ENCODE results near the gene ANGPTL1. TPM values are rescaled to one million over a fixed set of nuclear protein-coding genes. Genes with fewer than 3 reads are reported as not detected.

ANGPTL1 gene
- total and polyA plus RNA-seq, 2 donors, result 3.9 to 10.2 TPM

DNA sequence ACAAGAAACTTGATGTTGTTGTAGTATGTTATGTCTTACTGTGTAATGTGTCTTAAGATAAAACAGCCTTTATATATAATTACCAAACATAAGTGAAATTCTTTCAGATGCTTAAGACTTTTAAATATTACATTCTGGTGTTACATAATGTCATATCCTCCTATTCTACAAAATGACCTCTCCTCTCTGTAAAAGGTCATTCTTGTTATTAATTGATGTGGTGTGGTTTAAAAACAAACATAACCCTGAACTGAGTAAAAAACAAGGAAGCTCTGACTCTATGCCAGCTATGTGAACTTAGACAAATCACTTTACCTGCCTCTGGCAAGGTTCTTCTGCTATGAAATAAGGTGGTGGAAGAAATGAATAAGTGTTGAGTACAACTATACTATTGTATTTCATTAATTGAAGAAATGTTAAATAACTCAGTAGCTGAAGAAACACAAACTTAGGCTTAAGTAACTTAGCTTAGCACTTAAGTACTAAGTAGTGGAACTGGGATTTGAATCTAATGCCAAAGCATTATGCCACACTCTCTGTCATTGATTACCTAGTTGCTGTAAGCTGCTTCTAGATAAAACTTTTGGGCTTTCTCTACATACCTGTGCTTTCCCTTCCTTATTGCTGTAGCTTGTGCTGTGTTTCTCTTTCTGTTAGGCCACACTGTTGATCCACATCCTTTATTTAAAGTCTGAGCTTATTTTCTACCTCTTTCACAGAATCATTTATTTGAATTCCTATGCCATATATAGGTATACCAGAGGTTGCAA lies 859 bp upstream of the ANGPTL1 start:
- no peak for DNase-seq (ENCODE audit: low read depth in 6 of 9, low spot score in 9 of 9)
- Histone ChIP-seq H3K27ac (ENCODE audit: low read depth in 1 of 2, low read length in 1 of 2) (no peak overlapping the region), H3K4me1 (ENCODE audit: control insufficient read depth in 2 of 2, insufficient read depth in 2 of 2, low read length in 2 of 2) (no peaks in the 10 kb centered on the region), H3K4me3 (ENCODE audit: low read length in 2 of 2) (no peak overlapping the region), H3K9me3 (ENCODE audit: control insufficient read depth in 2 of 2, insufficient read depth in 1 of 2, low read length in 1 of 2) (no peaks in the 10 kb centered on the region), H3K27me3 (ENCODE audit: control insufficient read depth in 2 of 2, insufficient read depth in 1 of 2, low read length in 1 of 2) (no peaks in the 10 kb centered on the region), H3K36me3 (ENCODE audit: control insufficient read depth in 2 of 2, insufficient read depth in 2 of 2, low read length in 1 of 2) (no peaks in the 10 kb centered on the region)

- no peak overlapping the region for H3K27ac ChIP-seq (ENCODE audit: low read depth in 1 of 2, low read length in 1 of 2)
- H3K4me1 ChIP-seq (ENCODE audit: control insufficient read depth in 2 of 2, insufficient read depth in 2 of 2, low read length in 2 of 2), result no peaks in the 10 kb centered on the region
- H3K4me3 ChIP-seq (ENCODE audit: low read length in 2 of 2), result no peak overlapping the region
- no peaks in the 10 kb centered on the region for H3K27me3 ChIP-seq (ENCODE audit: control insufficient read depth in 2 of 2, insufficient read depth in 1 of 2, low read length in 1 of 2)
- no peaks in the 10 kb centered on the region for H3K9me3 ChIP-seq (ENCODE audit: control insufficient read depth in 2 of 2, insufficient read depth in 1 of 2, low read length in 1 of 2)
- H3K36me3 ChIP-seq (ENCODE audit: control insufficient read depth in 2 of 2, insufficient read depth in 2 of 2, low read length in 1 of 2), result no peaks in the 10 kb centered on the region
- 91% methylated on average over 1 of the region's 1 CpG for WGBS
- DNase-seq (ENCODE audit: low read depth in 6 of 9, low spot score in 9 of 9), result no peak
These were observed 656 bp downstream of the ANGPTL1 start for GRCh38 chr1:178870221-178870620.

DNA sequence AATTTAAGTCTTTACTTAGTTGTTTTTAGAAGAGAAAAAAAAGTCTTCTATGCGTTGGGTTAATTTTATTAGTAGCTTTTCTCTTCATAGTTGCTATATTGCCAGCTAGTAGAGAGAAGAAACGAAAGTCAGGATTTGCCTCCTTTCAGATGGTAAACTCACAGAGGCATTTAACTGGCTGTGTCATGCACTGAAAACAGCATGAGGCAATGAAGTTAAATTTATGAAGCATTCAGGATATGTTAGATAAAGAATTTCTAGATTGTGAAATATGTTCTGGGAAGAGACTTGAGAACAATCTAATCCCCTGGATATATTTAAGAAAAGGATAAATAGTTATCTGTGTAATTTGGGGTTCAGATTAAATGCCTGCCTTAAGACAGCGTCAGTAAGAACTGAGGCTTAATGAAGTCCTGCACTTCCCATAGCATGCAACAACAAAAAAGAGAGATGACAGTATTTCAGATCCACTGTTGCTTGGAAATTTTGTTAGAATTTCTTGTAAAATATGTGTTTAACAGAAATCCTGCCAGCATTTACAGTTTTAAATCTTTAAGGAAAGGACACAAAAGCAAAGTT lies 1.7 kb downstream of the ANGPTL1 start:
- Histone ChIP-seq H3K9me3 (ENCODE audit: control insufficient read depth in 2 of 2, insufficient read depth in 1 of 2, low read length in 1 of 2) (no peaks in the 10 kb centered on the region), H3K4me3 (ENCODE audit: low read length in 2 of 2) (no peak overlapping the region), H3K36me3 (ENCODE audit: control insufficient read depth in 2 of 2, insufficient read depth in 2 of 2, low read length in 1 of 2) (no peaks in the 10 kb centered on the region), H3K4me1 (ENCODE audit: control insufficient read depth in 2 of 2, insufficient read depth in 2 of 2, low read length in 2 of 2) (no peaks in the 10 kb centered on the region), H3K27ac (ENCODE audit: low read depth in 1 of 2, low read length in 1 of 2) (no peak overlapping the region), H3K27me3 (ENCODE audit: control insufficient read depth in 2 of 2, insufficient read depth in 1 of 2, low read length in 1 of 2) (no peaks in the 10 kb centered on the region)
- no peak for DNase-seq (ENCODE audit: low read depth in 6 of 9, low spot score in 9 of 9)
- 99% methylated on average over 3 of the region's 3 CpGs for WGBS

DNA sequence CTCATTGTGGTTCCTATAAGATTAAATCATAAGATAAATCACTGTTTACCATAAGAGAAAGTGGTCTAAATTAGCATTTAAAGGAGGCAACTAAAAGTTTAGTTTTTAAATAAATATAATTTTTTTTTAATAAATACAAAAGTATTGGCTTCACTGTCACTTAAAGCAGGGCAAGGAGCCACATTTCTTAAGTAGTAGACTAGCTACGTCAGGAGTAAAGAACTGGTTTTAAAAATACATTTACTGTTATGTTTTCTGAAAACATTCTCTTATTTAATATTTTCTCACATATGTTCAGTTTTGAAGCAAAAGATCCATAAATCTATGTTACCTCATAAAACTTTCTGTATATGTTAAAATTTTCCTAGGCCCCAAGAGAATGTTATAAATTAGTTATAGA lies 2.2 kb downstream of the ANGPTL1 start:
- DNase-seq (ENCODE audit: low read depth in 6 of 9, low spot score in 9 of 9), result no peak
- WGBS, result 98% methylated on average over 1 of the region's 1 CpG
- H3K27me3 ChIP-seq (ENCODE audit: control insufficient read depth in 2 of 2, insufficient read depth in 1 of 2, low read length in 1 of 2), result no peaks in the 10 kb centered on the region
- H3K4me3 ChIP-seq (ENCODE audit: low read length in 2 of 2), result no peak overlapping the region
- no peaks in the 10 kb centered on the region for H3K9me3 ChIP-seq (ENCODE audit: control insufficient read depth in 2 of 2, insufficient read depth in 1 of 2, low read length in 1 of 2)
- H3K4me1 ChIP-seq (ENCODE audit: control insufficient read depth in 2 of 2, insufficient read depth in 2 of 2, low read length in 2 of 2), result no peaks in the 10 kb centered on the region
- H3K36me3 ChIP-seq (ENCODE audit: control insufficient read depth in 2 of 2, insufficient read depth in 2 of 2, low read length in 1 of 2), result no peaks in the 10 kb centered on the region
- H3K27ac ChIP-seq (ENCODE audit: low read depth in 1 of 2, low read length in 1 of 2), result no peak overlapping the region

GRCh38 chr1:178867670-178868069 lies 3.2 kb downstream of the ANGPTL1 start:
- Histone ChIP-seq H3K4me3 (ENCODE audit: low read length in 2 of 2) (no peak overlapping the region), H3K27me3 (ENCODE audit: control insufficient read depth in 2 of 2, insufficient read depth in 1 of 2, low read length in 1 of 2) (no peaks in the 10 kb centered on the region), H3K9me3 (ENCODE audit: control insufficient read depth in 2 of 2, insufficient read depth in 1 of 2, low read length in 1 of 2) (no peaks in the 10 kb centered on the region), H3K36me3 (ENCODE audit: control insufficient read depth in 2 of 2, insufficient read depth in 2 of 2, low read length in 1 of 2) (no peaks in the 10 kb centered on the region), H3K4me1 (ENCODE audit: control insufficient read depth in 2 of 2, insufficient read depth in 2 of 2, low read length in 2 of 2) (no peaks in the 10 kb centered on the region), H3K27ac (ENCODE audit: low read depth in 1 of 2, low read length in 1 of 2) (no peak overlapping the region)
- no peak for DNase-seq (ENCODE audit: low read depth in 6 of 9, low spot score in 9 of 9)
- 92% methylated on average over 5 of the region's 5 CpGs for WGBS

DNA sequence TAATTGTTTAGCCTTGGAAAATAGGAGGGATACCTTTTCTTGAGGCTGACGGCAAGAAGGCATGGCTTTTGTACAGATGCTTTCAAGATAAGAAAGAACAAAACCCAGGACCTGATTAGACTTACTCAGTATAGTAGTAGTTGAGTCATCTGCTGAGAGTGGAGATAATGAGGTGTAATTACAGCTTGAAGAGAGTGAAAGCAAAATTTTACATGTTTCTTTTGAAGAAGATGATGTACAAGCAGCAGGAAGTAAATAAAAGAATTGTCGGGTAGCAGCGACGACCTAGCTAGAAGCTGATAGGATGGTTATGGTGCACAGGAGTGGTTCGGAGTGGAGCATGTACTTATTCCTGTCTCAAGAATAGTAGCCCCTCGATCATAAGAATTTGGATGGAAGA lies 6.6 kb downstream of the ANGPTL1 start:
- no peaks in the 10 kb centered on the region for H3K36me3 ChIP-seq (ENCODE audit: control insufficient read depth in 2 of 2, insufficient read depth in 2 of 2, low read length in 1 of 2)
- H3K4me3 ChIP-seq (ENCODE audit: low read length in 2 of 2), result no peak overlapping the region
- H3K27ac ChIP-seq (ENCODE audit: low read depth in 1 of 2, low read length in 1 of 2), result no peak overlapping the region
- no peaks in the 10 kb centered on the region for H3K4me1 ChIP-seq (ENCODE audit: control insufficient read depth in 2 of 2, insufficient read depth in 2 of 2, low read length in 2 of 2)
- H3K27me3 ChIP-seq (ENCODE audit: control insufficient read depth in 2 of 2, insufficient read depth in 1 of 2, low read length in 1 of 2), result no peaks in the 10 kb centered on the region
- WGBS, result 97% methylated on average over 6 of the region's 6 CpGs
- DNase-seq (ENCODE audit: low read depth in 6 of 9, low spot score in 9 of 9), result no peak
- no peaks in the 10 kb centered on the region for H3K9me3 ChIP-seq (ENCODE audit: control insufficient read depth in 2 of 2, insufficient read depth in 1 of 2, low read length in 1 of 2)

DNA sequence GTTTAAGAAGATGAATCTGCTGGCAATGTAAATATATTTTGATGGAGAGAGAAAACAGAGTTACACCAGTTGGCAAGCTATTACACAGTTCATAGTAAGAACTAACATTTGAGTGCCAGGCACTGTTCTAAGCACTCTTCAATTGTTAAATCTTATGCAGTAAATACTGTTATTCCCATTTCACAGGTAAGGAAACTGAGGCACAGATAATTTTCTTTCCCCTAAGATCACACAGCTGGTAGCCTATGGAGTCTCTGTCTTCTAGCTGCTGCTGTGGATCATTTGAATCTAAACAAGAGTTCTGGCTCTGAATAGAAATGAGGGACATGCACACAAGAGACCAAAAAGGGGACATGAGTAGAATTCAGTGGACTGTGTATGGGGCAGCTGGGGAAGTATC lies 8.0 kb downstream of the ANGPTL1 start:
- Histone ChIP-seq H3K4me3 (ENCODE audit: low read length in 2 of 2) (no peak overlapping the region), H3K9me3 (ENCODE audit: control insufficient read depth in 2 of 2, insufficient read depth in 1 of 2, low read length in 1 of 2) (no peaks in the 10 kb centered on the region), H3K27ac (ENCODE audit: low read depth in 1 of 2, low read length in 1 of 2) (no peak overlapping the region), H3K4me1 (ENCODE audit: control insufficient read depth in 2 of 2, insufficient read depth in 2 of 2, low read length in 2 of 2) (no peaks in the 10 kb centered on the region), H3K27me3 (ENCODE audit: control insufficient read depth in 2 of 2, insufficient read depth in 1 of 2, low read length in 1 of 2) (no peaks in the 10 kb centered on the region), H3K36me3 (ENCODE audit: control insufficient read depth in 2 of 2, insufficient read depth in 2 of 2, low read length in 1 of 2) (no peaks in the 10 kb centered on the region)
- DNase-seq (ENCODE audit: low read depth in 6 of 9, low spot score in 9 of 9), result no peak

DNA sequence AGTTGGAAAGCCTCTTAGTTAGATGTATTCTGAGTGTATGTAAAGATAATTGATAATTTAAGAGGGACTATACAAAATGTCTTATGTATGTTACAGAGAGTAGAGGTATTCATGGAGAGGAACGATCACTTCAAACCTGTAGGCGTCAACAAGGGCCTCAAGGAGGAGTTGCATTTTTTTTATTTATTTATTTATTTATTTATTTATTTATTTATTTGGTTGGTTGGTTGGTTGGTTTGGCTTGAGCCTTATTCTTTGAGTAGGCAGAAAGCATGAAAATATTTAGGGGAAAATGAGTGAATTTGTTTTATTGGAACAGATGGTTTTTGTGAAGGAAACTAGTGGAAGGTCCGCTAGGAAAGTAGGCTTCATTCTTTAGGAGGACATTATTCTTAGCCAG lies 8.5 kb downstream of the ANGPTL1 start:
- DNase-seq (ENCODE audit: low read depth in 6 of 9, low spot score in 9 of 9), result no peak
- no peaks in the 10 kb centered on the region for H3K36me3 ChIP-seq (ENCODE audit: control insufficient read depth in 2 of 2, insufficient read depth in 2 of 2, low read length in 1 of 2)

GRCh38 chr1:178857126-178857525 lies 13.8 kb downstream of the ANGPTL1 start:
- no peaks in the 10 kb centered on the region for H3K27me3 ChIP-seq (ENCODE audit: control insufficient read depth in 2 of 2, insufficient read depth in 1 of 2, low read length in 1 of 2)
- H3K9me3 ChIP-seq (ENCODE audit: control insufficient read depth in 2 of 2, insufficient read depth in 1 of 2, low read length in 1 of 2), result no peaks in the 10 kb centered on the region
- H3K4me1 ChIP-seq (ENCODE audit: control insufficient read depth in 2 of 2, insufficient read depth in 2 of 2, low read length in 2 of 2), result no peaks in the 10 kb centered on the region
- H3K36me3 ChIP-seq (ENCODE audit: control insufficient read depth in 2 of 2, insufficient read depth in 2 of 2, low read length in 1 of 2), result no peaks in the 10 kb centered on the region
- WGBS, result 98% methylated on average over 2 of the region's 2 CpGs
- H3K27ac ChIP-seq (ENCODE audit: low read depth in 1 of 2, low read length in 1 of 2), result no peak overlapping the region
- H3K4me3 ChIP-seq (ENCODE audit: low read length in 2 of 2), result no peak overlapping the region
- DNase-seq (ENCODE audit: low read depth in 6 of 9, low spot score in 9 of 9), result no peak

More for the DNA sequence above, 8.5 kb downstream of the ANGPTL1 start:
- Histone ChIP-seq H3K4me1 (ENCODE audit: control insufficient read depth in 2 of 2, insufficient read depth in 2 of 2, low read length in 2 of 2) (no peaks in the 10 kb centered on the region), H3K27ac (ENCODE audit: low read depth in 1 of 2, low read length in 1 of 2) (no peak overlapping the region), H3K4me3 (ENCODE audit: low read length in 2 of 2) (no peak overlapping the region), H3K9me3 (ENCODE audit: control insufficient read depth in 2 of 2, insufficient read depth in 1 of 2, low read length in 1 of 2) (no peaks in the 10 kb centered on the region), H3K27me3 (ENCODE audit: control insufficient read depth in 2 of 2, insufficient read depth in 1 of 2, low read length in 1 of 2) (no peaks in the 10 kb centered on the region)
- 99% methylated on average over 3 of the region's 3 CpGs for WGBS
